AG09319 (cell line): Measurements from ENCODE around the gene ESR1.

ENCODE experiments used
- DNase-seq: peaks from one replicate; pipeline ENCODE4 v3.0.0-alpha.2; 2010; ENCODE audit warnings: low read depth; ENCODE audit errors: extremely low read depth
- CTCF ChIP-seq: IDR thresholded peaks from 2 replicates; pipeline ENCODE4 v1.5.1; 2011; ENCODE audit warnings: low read depth, mild to moderate bottlenecking, inconsistent platforms, low read length, moderate library complexity

ESR1 gene

DNA sequence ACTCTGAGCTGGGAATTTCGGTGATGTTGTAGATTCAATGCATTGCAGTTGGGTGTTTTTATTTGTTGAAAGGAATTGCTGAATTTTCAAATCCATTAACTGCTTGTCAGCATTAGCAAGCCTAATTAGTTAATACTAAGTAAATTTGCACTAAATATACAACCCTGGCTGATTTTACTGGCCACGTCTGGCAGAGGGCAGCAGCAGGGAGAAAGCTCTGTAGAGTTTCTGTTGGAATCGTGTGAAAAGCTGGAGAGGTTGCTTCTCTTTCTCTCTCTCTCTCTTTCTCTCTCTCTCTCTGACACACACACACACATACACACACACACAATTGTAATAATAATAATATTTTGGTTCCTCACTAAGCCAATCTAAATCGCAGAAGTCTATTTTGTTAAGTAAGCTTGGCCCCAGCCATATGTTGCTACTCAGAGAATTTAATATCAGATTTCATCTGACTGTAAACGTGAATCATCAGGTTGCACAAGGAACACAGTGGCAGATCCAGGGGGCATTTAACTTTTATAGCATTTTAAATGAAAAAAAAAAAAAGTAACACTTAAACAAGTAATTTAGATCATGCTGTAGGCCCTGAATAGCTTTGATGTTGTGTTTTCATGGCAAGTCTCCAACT lies 289.5 kb downstream of the ESR1 start:
- peak; percentile 82 for DNase-seq
- peak; percentile 32 for TF ChIP-seq CTCF

- TF ChIP-seq CTCF, result no peak
- DNase-seq, result no peak
Measured at GRCh38 chr6:152098683-152099082, 291.2 kb downstream of the ESR1 start.

DNA sequence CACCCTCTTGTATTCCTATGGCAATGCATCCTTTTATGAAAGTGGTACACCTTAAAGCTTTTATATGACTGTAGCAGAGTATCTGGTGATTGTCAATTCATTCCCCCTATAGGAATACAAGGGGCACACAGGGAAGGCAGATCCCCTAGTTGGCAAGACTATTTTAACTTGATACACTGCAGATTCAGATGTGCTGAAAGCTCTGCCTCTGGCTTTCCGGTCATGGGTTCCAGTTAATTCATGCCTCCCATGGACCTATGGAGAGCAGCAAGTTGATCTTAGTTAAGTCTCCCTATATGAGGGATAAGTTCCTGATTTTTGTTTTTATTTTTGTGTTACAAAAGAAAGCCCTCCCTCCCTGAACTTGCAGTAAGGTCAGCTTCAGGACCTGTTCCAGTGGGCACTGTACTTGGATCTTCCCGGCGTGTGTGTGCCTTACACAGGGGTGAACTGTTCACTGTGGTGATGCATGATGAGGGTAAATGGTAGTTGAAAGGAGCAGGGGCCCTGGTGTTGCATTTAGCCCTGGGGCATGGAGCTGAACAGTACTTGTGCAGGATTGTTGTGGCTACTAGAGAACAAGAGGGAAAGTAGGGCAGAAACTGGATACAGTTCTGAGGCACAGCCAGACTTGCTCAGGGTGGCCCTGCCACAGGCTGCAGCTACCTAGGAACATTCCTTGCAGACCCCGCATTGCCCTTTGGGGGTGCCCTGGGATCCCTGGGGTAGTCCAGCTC lies 292.1 kb downstream of the ESR1 start:
- no peak for TF ChIP-seq CTCF
- DNase-seq, result no peak

DNA sequence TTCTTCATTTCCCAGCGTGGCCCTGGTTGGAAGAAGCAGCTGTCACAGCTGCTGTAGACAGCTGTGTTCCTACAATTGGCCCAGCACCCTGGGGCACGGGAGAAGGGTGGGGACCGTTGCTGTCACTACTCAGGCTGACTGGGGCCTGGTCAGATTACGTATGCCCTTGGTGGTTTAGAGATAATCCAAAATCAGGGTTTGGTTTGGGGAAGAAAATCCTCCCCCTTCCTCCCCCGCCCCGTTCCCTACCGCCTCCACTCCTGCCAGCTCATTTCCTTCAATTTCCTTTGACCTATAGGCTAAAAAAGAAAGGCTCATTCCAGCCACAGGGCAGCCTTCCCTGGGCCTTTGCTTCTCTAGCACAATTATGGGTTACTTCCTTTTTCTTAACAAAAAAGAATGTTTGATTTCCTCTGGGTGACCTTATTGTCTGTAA lies 292.7 kb downstream of the ESR1 start:
- DNase-seq, result no peak

DNA sequence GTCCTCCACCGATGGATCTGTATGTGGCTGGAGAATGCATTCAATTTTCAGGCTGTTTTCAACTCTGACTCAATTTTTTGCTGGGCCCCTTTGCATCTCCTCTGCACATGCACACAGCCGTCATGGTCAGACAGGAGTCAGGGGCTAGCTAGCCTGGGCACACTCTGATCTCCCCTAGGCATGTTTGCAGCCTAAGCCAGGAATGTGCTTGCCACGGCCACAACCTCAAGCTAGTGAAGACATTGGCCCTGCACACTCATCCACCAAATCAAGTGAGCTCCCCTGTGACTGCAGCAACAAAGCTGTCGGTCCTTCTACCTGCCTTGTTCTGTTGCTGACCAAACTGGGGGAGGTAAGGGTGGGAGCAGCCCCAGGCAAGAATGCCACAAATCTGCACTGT lies 300.5 kb downstream of the ESR1 start:
- DNase-seq, result no peak
- no peak for TF ChIP-seq CTCF

More for the DNA sequence above, 292.7 kb downstream of the ESR1 start:
- no peak for TF ChIP-seq CTCF

- DNase-seq, result no peak
- no peak for TF ChIP-seq CTCF
Measured at GRCh38 chr6:152110886-152111820, 303.7 kb downstream of the ESR1 start.
